ENCODE data around the gene ALKBH8.

ALKBH8 gene, protein sequence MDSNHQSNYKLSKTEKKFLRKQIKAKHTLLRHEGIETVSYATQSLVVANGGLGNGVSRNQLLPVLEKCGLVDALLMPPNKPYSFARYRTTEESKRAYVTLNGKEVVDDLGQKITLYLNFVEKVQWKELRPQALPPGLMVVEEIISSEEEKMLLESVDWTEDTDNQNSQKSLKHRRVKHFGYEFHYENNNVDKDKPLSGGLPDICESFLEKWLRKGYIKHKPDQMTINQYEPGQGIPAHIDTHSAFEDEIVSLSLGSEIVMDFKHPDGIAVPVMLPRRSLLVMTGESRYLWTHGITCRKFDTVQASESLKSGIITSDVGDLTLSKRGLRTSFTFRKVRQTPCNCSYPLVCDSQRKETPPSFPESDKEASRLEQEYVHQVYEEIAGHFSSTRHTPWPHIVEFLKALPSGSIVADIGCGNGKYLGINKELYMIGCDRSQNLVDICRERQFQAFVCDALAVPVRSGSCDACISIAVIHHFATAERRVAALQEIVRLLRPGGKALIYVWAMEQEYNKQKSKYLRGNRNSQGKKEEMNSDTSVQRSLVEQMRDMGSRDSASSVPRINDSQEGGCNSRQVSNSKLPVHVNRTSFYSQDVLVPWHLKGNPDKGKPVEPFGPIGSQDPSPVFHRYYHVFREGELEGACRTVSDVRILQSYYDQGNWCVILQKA

DNA sequence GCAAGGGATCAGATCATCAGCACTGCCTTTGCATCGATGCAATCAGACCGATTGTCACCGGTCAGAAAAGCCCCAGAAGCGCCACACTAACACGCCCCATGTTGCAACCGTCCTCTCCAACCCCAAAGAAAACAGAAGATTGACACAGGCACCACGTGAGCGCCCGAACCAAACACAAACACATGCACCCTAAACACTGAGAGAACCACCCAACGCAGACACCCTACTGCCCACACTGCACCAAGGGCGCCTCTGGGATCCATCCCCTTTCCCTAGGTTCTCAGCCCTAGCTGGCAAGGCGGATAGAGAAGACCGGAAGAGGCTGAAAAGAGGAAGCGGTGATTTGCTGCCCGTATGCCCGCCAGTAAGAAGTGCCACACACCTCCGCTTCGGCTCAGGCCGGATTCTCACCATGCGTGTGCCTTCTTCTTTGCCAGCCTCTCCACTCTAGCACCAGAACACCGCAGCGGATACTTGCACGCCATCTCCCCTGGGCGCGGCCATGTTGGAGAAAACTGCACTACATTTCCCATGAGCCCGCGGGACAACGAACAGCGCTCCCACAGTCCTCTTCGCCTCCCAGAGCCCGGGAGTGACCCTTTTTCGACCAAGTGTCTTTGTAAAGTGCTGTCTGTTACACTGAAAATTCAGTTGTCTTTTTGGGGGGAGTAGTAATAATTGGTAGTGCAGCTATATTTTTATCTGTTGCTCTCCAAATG is at the start of gene ALKBH8:
Gene ALKBH8 (minus strand): TSS at position 517 of the 719 bp plus-strand sequence. CDS start 4,842 bp downstream, outside the sequence.
- peaks cover 42% of the 10 kb centered on the region for H3K4me1 Mint-ChIP-seq (ENCODE audit: low read depth)
- no peaks in the 10 kb centered on the region for H3K9me3 Mint-ChIP-seq

DNA sequence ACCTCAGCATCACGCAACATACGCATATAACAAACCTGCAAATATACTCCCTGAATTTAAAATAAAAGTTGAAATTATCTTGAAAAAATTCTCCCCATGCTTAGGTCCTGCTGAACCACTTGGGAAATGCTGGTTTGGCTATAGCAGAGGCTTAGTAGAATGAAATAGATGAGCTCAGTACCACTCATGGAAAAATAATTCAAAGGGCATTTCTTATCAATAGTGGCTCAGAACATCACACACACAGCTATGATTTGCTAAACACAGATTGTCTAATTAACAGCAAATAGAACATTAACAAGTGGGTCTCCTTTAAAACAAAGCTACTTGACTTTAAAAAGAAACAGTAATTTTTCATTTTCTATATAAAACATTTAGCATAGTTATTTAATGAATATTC is 46.9 kb upstream of the ALKBH8 start:
- Mint-ChIP-seq H3K4me3 (no peak overlapping the region), H3K36me3 (ENCODE audit: low read depth) (no peaks in the 10 kb centered on the region), H3K9me3 (no peaks in the 10 kb centered on the region), H3K27me3 (ENCODE audit: low read depth) (peaks cover 17% of the 10 kb centered on the region), H3K4me1 (ENCODE audit: low read depth) (no peaks in the 10 kb centered on the region), H3K27ac (no peak overlapping the region)

More for the DNA sequence above, at the start of gene ALKBH8:
- peaks cover 6% of the 10 kb centered on the region for H3K36me3 Mint-ChIP-seq (ENCODE audit: low read depth)
- H3K27me3 Mint-ChIP-seq (ENCODE audit: low read depth), result no peaks in the 10 kb centered on the region
- H3K4me3 Mint-ChIP-seq, result peak within 1 kb of the TSS; percentile 98
- peak within 1 kb of the TSS; percentile 98 for H3K27ac Mint-ChIP-seq

DNA sequence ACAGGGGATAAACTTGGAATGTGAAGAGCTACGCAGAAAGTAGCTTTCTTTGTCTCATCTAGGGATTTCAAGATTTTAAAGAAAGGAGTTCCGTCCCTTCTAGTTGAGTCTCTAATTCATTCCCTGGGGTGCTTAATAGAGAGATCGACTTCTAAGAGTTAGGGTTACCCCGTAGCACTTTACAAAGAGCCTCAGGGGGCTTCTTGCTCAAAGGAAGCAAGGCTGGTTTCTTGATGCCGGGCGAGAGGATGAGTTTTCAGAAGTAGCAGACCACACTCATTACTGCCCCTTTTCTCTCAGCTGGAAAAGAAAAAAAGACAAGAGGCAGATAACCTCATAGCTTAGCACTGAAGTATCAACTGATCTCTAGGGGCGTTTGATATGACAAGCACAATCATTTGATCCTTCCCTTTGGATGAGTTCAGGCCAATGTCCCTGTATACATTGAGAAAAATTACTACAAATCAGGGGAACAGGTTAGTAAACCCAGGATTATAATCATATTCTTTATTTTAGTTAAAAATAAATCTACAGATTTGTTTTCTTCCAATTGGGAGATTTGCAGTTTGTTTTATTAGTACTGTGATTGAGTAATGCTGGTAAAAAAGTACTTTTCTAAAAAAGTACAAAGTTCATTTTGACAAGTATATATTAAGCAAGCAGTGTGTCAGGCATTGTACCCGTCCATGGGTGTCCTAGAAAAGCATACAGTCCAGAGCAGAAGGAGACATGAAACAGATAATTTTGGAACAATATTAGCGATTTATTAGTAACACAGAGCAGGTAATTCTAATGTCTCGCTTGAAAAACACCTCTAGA is 44.1 kb upstream of the ALKBH8 start:
- H3K9me3 Mint-ChIP-seq, result no peaks in the 10 kb centered on the region
- no peak overlapping the region for H3K4me3 Mint-ChIP-seq
- peaks cover 27% of the 10 kb centered on the region for H3K27me3 Mint-ChIP-seq (ENCODE audit: low read depth)
- H3K27ac Mint-ChIP-seq, result no peak overlapping the region
- H3K4me1 Mint-ChIP-seq (ENCODE audit: low read depth), result no peaks in the 10 kb centered on the region
- no peaks in the 10 kb centered on the region for H3K36me3 Mint-ChIP-seq (ENCODE audit: low read depth)

GRCh38 chr11:107608809-107609208 is 43.3 kb upstream of the ALKBH8 start:
- peaks cover 34% of the 10 kb centered on the region for H3K27me3 Mint-ChIP-seq (ENCODE audit: low read depth)

GRCh38 chr11:107606141-107606540 is 40.6 kb upstream of the ALKBH8 start:
- no peak overlapping the region for H3K27ac Mint-ChIP-seq
- H3K4me3 Mint-ChIP-seq, result no peak overlapping the region
- H3K27me3 Mint-ChIP-seq (ENCODE audit: low read depth), result peaks cover 46% of the 10 kb centered on the region
- H3K36me3 Mint-ChIP-seq (ENCODE audit: low read depth), result no peaks in the 10 kb centered on the region
- no peaks in the 10 kb centered on the region for H3K4me1 Mint-ChIP-seq (ENCODE audit: low read depth)
- no peaks in the 10 kb centered on the region for H3K9me3 Mint-ChIP-seq

More at GRCh38 chr11:107608809-107609208, 43.3 kb upstream of the ALKBH8 start:
- Mint-ChIP-seq H3K4me3 (no peak overlapping the region), H3K4me1 (ENCODE audit: low read depth) (no peaks in the 10 kb centered on the region), H3K9me3 (no peaks in the 10 kb centered on the region), H3K27ac (no peak overlapping the region), H3K36me3 (ENCODE audit: low read depth) (no peaks in the 10 kb centered on the region)

- Mint-ChIP-seq H3K27me3 (ENCODE audit: low read depth) (peaks cover 52% of the 10 kb centered on the region), H3K4me1 (ENCODE audit: low read depth) (no peaks in the 10 kb centered on the region), H3K27ac (no peak overlapping the region)
These were observed 39.8 kb upstream of the ALKBH8 start for GRCh38 chr11:107605061-107606006.

DNA sequence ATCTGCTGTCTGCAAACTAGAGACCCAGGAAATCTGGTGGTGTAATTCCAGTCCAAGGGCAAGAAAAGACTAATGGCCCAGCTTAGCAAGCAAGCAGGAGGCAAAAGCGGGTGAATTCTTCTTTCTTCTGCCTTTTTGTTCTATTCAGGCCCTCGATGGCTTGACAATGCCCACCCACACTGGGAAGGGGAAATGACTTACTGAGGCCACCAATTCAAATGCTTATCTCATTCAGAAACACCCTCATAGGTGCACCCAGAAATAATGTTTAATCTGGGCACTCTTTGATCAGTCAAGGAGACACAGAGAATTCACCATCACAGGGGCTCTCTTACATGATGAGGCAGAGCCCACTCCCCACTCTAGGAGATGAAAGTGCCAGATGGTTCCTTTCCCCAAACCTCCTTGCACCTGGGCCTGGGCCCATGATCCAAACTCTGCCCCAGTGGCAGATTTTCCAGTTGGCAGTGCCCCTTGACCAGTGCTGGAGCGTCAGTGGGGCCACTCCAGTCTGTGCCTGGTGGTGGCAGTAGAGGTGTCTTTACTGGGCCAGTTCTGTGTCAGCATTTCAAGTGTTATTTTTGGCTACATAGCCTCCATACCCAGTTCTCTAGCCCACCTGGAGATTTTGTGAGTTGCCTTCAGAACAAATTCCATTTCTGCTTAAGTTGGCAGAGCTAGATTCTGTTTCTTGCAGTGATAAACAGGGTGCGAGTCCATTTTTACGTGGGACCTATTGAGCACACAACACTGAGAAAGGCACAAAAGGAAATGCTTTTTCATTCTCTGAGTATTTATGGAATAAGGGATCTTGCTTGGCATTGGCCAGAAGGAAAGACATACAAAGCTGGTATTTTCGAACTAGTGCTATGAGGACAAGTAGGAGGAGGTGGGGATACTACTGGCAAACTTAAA is 32.9 kb upstream of the ALKBH8 start:
- Mint-ChIP-seq H3K27ac (no peak overlapping the region), H3K27me3 (ENCODE audit: low read depth) (peaks cover 62% of the 10 kb centered on the region), H3K36me3 (ENCODE audit: low read depth) (no peaks in the 10 kb centered on the region), H3K4me1 (ENCODE audit: low read depth) (no peaks in the 10 kb centered on the region), H3K9me3 (no peaks in the 10 kb centered on the region), H3K4me3 (no peak overlapping the region)

More at GRCh38 chr11:107605061-107606006, 39.8 kb upstream of the ALKBH8 start:
- Mint-ChIP-seq H3K36me3 (ENCODE audit: low read depth) (no peaks in the 10 kb centered on the region), H3K4me3 (no peak overlapping the region), H3K9me3 (no peaks in the 10 kb centered on the region)

DNA sequence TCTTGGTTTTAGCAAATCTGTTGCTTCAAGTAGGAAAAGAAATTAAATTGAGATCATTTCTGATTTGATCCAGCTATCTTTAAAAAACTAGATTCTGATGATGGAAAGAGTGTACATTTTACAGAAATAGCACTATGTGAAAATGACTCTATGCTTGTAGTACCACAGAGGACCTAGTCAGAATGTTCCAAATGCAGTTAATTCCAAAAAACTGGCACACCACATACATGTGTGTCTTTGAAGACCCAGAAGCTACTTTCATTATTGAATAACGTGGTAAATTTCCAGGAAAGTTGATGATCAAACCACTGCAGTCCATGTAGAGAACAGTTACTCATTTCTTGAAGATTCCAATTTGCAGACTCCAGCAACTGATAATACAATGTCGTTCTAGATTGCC is 29.2 kb upstream of the ALKBH8 start:
- Mint-ChIP-seq H3K27ac (no peak overlapping the region), H3K27me3 (ENCODE audit: low read depth) (peaks cover 78% of the 10 kb centered on the region), H3K9me3 (no peaks in the 10 kb centered on the region), H3K36me3 (ENCODE audit: low read depth) (no peaks in the 10 kb centered on the region), H3K4me3 (no peak overlapping the region), H3K4me1 (ENCODE audit: low read depth) (peaks cover 18% of the 10 kb centered on the region)

DNA sequence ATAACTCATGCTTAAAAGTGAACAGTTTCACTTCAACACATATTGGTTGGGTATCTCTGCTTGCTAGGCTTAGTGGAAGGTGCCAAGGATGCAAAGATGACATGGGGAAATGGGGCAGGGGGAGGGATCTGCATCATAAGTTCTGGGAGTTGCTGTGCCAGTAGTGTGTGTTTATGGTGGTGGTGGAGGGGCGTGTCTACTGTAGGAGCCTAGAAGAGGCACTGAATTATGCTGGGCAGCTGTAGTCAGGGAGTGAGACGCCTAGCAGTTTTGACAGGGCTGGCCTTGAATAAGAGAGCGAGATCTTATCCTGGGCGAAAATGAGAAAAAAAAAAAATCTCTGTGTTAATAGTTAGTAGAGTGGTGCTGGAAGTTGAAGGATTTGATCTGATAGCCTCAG is 28.4 kb upstream of the ALKBH8 start:
- Mint-ChIP-seq H3K4me1 (ENCODE audit: low read depth) (peaks cover 20% of the 10 kb centered on the region), H3K9me3 (no peaks in the 10 kb centered on the region), H3K27ac (no peak overlapping the region), H3K4me3 (no peak overlapping the region), H3K36me3 (ENCODE audit: low read depth) (no peaks in the 10 kb centered on the region), H3K27me3 (ENCODE audit: low read depth) (peaks cover 85% of the 10 kb centered on the region)

DNA sequence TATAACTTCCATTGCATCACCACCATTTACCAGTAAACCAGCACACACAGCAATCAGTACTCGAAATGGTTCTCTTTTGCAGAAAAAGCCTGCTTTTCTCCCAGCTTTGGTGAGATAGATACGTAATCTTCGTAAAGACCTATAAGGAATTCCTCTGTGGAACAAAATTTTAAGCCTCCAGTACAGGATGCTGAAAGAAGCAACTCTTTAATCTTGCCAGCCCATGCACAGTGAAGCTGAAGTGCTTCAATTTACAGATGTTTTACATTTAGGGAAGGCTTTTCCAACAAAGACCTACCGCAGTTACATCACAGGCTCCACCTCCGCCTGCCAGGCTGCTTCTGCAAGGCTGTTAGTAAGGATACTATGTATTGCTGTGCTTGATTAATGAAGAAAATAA is 27.3 kb upstream of the ALKBH8 start:
- Mint-ChIP-seq H3K36me3 (ENCODE audit: low read depth) (no peaks in the 10 kb centered on the region), H3K27me3 (ENCODE audit: low read depth) (peaks cover 87% of the 10 kb centered on the region), H3K9me3 (peaks cover 4% of the 10 kb centered on the region), H3K27ac (no peak overlapping the region), H3K4me3 (no peak overlapping the region), H3K4me1 (ENCODE audit: low read depth) (peaks cover 20% of the 10 kb centered on the region)

DNA sequence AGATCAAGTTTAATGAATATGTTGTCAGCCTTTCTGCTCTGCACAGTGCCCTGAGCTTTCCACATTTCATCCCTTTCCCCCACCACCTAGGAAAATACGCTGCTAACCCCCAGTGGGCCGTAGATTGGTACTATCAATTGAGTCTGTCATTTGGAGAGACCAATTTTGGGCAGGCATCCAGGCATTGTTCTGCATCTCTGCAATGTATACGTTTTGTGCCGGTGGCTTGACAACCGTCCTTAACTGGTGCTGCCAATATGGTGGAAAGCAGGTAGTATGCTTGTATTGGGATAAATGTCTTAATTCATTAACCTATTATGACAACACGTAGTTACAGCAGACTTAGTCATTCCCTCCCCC is 26.7 kb upstream of the ALKBH8 start:
- Mint-ChIP-seq H3K4me1 (ENCODE audit: low read depth) (peaks cover 20% of the 10 kb centered on the region), H3K27me3 (ENCODE audit: low read depth) (peaks cover 87% of the 10 kb centered on the region), H3K27ac (no peak overlapping the region), H3K36me3 (ENCODE audit: low read depth) (no peaks in the 10 kb centered on the region), H3K9me3 (peaks cover 4% of the 10 kb centered on the region), H3K4me3 (peak overlapping the region; percentile 75)

DNA sequence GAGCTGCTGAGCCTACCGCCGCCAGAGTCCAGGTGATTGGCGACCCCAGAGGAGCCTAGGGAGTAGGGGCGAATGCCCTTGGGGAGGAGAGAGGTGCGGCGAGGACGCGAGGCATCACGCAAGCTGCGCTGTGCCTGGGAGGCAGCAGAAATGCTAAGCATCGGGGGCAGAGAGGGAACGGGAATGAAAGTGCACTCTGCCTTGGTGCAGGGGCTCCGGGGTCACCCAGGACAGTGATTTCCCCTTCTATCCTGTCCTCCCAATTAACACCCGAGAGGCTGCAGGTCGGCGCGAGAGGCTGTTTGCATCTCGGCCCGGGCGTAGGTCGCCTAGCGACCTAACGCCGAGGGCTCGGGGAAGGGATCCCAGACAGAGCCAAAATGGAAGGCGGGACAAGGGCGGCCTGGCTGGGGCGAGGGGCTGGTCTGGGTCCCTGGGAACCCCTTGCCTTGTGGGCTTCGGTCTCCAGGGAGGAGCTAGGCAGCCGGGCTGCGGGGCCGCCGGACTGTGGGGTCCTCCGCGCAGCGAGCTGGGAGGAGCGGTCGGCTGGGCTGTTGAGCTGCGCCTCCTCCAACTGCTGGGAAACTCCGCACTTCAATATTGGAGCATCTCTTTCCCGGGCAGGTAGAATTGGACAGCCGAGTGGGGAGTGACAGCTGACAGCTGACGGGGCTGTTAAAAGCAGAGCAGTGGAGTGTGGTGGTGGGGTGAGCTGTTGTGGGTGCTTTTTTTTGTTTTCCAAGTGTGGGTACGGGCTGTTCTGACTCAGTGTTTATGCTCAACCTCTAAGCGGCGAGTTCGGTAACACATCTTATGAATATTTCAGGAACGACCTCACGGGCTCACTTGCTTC is 26.1 kb upstream of the ALKBH8 start:
- Mint-ChIP-seq H3K9me3 (peaks cover 4% of the 10 kb centered on the region), H3K27me3 (ENCODE audit: low read depth) (peaks cover 87% of the 10 kb centered on the region), H3K36me3 (ENCODE audit: low read depth) (no peaks in the 10 kb centered on the region), H3K4me3 (peak overlapping the region; percentile 75), H3K27ac (peak overlapping the region; percentile 41), H3K4me1 (ENCODE audit: low read depth) (peaks cover 20% of the 10 kb centered on the region)
